ENCODE measurements around the gene SERPINA6.
"Not testable (repeated sequence)": the region's sequence is repeated elsewhere in the genome, so short reads cannot be mapped to it uniquely, and the experiment has no call there.

Gene SERPINA6

GRCh38 chr14:94322648-94323570 lies at the start of gene SERPINA6:
Gene SERPINA6, minus strand, starts transcription at chr14:94323336. Its CDS starts 8,688 bp downstream, at chr14:94314648.
- no peak for DNase-seq (ENCODE audit: low spot score)

GRCh38 chr14:94372021-94372605 lies 49.0 kb upstream of the SERPINA6 start:
- no peak for DNase-seq (ENCODE audit: low spot score)

DNA sequence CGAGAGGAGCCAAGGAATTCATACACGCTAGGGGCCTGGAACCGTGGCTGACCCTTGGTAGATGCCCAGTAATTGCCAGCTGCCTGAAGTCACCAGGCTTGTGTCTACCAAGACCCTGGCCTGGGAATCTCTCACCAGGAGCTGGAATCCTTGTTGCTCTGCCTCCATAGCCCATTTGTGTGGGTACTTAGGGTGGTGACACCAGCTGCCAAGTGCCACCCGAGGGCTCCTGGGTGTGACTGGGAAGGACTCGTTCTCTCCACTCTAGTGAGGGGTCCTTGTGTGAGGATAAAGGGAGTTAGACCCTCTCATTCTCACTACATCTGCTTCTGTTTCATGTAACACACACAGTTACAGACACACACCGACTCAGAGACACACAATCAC lies 47.4 kb upstream of the SERPINA6 start:
- no peak for DNase-seq (ENCODE audit: low spot score)

DNA sequence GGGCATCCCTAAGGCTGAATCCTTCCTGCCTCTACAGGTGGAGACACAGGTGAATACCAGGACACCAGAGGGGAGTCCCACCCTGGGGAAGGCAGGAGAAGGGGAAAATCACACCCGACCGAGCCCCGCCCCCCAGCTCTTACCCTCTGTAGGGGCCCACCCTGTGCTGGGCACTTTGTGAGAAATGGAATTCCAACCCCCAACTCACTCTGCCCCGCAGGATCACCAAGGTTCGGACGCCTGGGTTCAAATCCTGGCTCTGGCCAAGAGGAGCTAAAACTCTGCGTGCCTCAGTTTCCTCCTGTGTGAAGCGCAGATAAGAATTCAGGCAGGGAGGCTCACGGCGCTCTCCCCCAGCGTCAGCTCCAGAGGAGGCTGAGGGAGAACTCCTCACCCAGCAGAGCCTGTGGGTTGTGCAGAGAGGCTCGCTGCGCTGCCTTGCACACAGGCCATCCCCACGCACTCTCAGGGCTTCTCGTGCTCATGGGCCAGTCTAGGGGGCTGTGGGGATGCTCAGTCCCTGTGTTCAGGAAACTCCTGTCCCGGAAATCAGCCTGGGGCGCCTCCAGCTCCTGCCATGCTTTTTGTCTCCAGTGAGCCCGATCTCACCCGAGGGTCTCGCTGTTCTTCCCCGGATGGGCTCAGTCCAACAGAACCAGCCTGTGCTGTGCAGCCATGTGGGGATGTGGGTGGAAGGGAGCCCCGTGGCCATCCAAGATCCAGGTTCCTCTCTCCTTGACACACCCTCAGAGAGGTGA lies 46.8 kb upstream of the SERPINA6 start:
- not testable (repeated sequence) for DNase-seq (ENCODE audit: low spot score)

DNA sequence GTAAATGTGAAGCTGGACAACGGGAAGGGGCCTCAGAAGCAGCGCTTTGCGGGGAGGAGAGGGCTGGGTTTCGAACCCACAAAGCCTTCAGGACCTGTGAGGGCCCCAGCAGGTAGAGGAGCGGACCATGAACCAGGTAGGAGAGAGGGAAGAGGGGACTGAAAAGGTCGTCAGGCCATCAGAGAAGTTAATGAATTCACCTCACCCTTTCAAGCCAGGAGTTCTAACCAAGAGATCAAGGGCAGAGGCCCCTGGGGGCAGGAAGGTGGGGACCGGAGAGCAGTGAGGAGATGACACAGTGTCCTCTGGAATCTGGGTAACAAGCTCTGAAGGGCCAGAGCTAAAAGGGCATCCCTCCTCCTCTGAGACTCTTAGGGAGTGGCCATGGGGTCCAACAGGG lies 45.8 kb upstream of the SERPINA6 start:
- no peak for DNase-seq (ENCODE audit: low spot score)

- DNase-seq (ENCODE audit: low spot score) = no peak
Observed at GRCh38 chr14:94368243-94368590, 45.1 kb upstream of the SERPINA6 start.

DNA sequence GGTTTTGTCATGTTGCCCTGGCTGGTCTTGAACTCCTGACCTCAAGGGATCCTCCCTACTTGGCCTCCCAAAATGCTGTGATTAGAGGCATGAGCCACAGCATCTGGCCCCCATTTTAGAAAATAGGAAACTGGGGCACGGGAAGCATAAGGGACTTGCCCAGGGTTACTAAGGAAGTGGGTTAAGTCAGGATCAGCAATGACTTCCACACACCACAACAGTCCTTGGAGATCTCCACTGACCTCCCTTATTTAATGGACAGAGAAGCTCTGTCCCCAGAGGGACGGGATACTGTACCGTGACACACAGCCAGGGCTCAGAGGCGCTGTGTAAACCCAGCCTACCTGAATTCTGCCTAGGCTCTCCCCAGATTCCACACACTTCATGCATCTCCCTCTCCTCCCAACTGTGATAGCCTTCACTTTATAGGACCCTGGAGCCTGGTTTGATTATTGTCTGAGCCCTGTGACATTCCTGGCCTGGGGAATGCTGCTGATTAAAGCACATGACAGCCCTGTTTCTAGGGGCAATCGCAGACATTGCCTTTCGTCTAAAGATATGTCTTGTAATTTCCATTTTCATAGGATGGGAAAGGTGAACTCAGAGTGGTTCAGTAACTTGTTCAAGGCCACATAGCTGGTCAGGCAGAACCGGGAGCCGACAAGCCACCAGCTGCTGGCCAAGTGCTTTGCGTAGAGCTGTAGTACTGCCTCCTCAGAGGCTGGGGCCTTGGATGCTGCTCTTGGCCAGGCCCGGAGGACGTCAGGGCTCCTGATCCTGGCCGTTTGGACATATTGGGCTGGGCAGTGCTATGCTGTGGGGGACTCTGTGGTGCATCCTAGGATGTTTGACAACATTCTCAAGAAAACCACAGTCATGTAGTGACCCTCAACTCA lies 44.5 kb upstream of the SERPINA6 start:
- DNase-seq (ENCODE audit: low spot score) = no peak

- DNase-seq (ENCODE audit: low spot score) = no peak
Observed at GRCh38 chr14:94366146-94366915, 43.2 kb upstream of the SERPINA6 start, which contains the start of gene SERPINA2. Gene SERPINA2, minus strand, starts transcription at chr14:94366698.

DNA sequence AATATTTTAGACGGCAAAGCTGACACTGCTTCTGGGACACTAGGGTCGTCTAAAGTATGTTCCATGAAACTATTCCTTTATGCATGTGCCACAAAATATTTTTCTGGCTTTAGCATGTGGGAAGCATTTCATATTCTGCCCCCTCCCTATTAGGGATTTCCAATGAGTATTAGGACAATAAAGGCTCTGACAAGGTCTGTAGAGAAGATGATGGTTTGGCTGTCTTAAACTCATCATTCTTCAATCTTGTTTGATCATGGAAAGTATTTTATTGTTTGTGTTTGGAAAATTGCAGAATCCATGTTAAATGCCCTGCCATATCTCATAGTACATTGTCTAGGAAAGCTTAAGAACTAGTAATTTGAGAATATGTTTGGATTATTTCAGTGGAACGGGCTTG lies 42.5 kb upstream of the SERPINA6 start:
- no peak for DNase-seq (ENCODE audit: low spot score)

DNA sequence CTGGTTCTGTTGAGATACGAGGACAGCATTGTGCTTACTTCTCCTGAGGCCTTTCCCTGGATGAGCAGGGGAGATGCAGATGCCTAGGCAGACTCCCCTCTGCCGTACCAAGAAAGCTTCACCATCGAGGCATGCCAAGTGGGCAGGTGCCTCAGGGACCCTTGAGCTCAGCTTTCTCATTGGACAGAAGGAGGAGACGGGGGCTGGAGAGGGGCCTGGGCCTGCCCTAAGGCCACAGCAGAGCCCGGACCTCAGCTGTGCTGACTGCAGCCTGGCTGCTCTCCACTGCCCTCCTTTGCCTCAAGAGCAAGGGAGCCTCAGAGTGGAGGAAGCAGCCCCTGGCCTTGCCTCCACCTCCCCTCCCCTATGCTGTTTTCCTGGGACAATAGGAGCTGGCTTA lies 41.8 kb upstream of the SERPINA6 start:
- no peak for DNase-seq (ENCODE audit: low spot score)

- DNase-seq (ENCODE audit: low spot score) = no peak
Observed at GRCh38 chr14:94364037-94364436, 40.9 kb upstream of the SERPINA6 start.

DNA sequence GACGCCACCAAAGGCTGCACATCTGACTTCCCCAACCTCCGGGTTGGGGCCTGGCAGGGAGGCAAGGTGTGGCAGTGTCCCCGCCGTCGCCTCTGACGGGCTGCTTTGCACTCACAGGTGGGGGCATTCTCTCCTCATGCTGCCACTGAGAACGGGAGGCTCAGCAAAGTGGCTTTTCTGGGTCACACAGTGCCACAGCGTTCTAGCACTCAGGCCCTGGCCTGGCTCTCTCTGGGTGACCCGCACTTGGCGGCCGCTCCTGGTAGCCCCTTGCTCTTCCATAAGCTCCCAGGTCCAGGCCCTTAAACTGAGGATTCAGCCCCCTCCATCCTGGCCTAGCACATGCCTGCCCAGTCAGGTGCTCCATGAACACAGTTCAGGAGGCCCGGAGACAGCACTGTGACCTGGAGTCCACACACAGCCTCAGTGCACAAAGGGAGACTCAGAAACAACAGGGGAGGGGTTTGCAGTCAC lies 40.1 kb upstream of the SERPINA6 start:
- DNase-seq (ENCODE audit: low spot score) = no peak

- DNase-seq (ENCODE audit: low spot score) = no peak
Observed at GRCh38 chr14:94362614-94363133, 39.5 kb upstream of the SERPINA6 start.

DNA sequence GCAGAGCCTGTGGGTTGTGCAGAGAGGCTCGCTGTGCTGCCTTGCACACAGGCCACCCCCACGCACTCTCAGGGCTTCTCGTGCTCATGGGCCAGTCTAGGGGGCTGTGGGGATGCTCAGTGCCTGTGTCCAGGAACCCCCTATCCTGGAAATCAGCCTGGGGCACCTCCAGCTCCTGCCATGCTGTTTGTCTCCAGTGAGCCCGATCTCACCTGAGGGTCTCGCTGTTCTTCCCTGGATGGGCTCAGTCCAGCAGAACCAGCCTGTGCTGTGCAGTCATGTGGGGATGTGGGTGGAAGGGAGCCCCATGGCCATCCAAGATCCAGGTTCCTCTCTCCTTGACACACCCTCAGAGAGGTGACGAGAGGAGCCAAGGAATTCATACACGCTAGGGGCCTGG lies 38.5 kb upstream of the SERPINA6 start:
- no peak for DNase-seq (ENCODE audit: low spot score)

- no peak for DNase-seq (ENCODE audit: low spot score)
Observed at GRCh38 chr14:94360945-94361565, 37.9 kb upstream of the SERPINA6 start.

GRCh38 chr14:94357166-94357565 lies 34.0 kb upstream of the SERPINA6 start:
- DNase-seq (ENCODE audit: low spot score) = no peak

- DNase-seq (ENCODE audit: low spot score) = no peak
Observed at GRCh38 chr14:94356379-94357056, 33.4 kb upstream of the SERPINA6 start.

GRCh38 chr14:94355191-94355794 lies 32.2 kb upstream of the SERPINA6 start:
- DNase-seq (ENCODE audit: low spot score) = no peak

- no peak for DNase-seq (ENCODE audit: low spot score)
Observed at GRCh38 chr14:94354638-94355185, 31.6 kb upstream of the SERPINA6 start.
